ENCODE data around the gene CRIP3. TPM values are rescaled to one million over a fixed set of nuclear protein-coding genes. Genes with fewer than 3 reads are reported as not detected.

Gene CRIP3
- total RNA-seq, 4 donors from 2014 or later: 1.5 to 2.7 TPM; not detected in 2

GRCh38 chr6:43297644-43298564 is 10.7 kb downstream of the CRIP3 start, which contains the start of gene SLC22A7:
Gene SLC22A7 (plus strand): TSS chr6:43298260. CDS start chr6:43298359, 99 bp downstream.
- no peak within 1 kb of the TSS for H3K4me3 ChIP-seq
- no peaks in the 10 kb centered on the region for H3K27me3 ChIP-seq
- H3K9me3 ChIP-seq: no peaks in the 10 kb centered on the region
- DNase-seq: no peak
- no peaks in the 10 kb centered on the region for H3K4me1 ChIP-seq
- H3K27ac ChIP-seq: no peak within 1 kb of the TSS
- intact Hi-C loops (cut with DNase I; ENCODE audit: low total_unique reads): no loop called here
- no peaks in the 10 kb centered on the region for H3K36me3 ChIP-seq
- TF ChIP-seq CTCF (IDR thresholded peaks at IDR 0.05) (no peak), POLR2A (IDR thresholded peaks at IDR 0.05) (no peak)

GRCh38 chr6:43296780-43297497 is 11.7 kb downstream of the CRIP3 start:
- no peak overlapping the region for H3K27ac ChIP-seq
- H3K9me3 ChIP-seq: no peaks in the 10 kb centered on the region

GRCh38 chr6:43295456-43295855 is 13.2 kb downstream of the CRIP3 start:
- DNase-seq: no peak
- H3K4me3 ChIP-seq: no peak overlapping the region
- intact Hi-C loops (cut with DNase I; ENCODE audit: low total_unique reads): no loop called here
- TF ChIP-seq POLR2A (IDR thresholded peaks at IDR 0.05) (no peak), CTCF (IDR thresholded peaks at IDR 0.05) (no peak)
- no peak overlapping the region for H3K27ac ChIP-seq
- H3K4me1 ChIP-seq: no peaks in the 10 kb centered on the region
- H3K9me3 ChIP-seq: no peaks in the 10 kb centered on the region
- no peaks in the 10 kb centered on the region for H3K27me3 ChIP-seq
- no peaks in the 10 kb centered on the region for H3K36me3 ChIP-seq

More at GRCh38 chr6:43296780-43297497, 11.7 kb downstream of the CRIP3 start:
- Histone ChIP-seq H3K36me3 (no peaks in the 10 kb centered on the region), H3K4me1 (no peaks in the 10 kb centered on the region), H3K4me3 (no peak overlapping the region), H3K27me3 (no peaks in the 10 kb centered on the region)
- TF ChIP-seq CTCF (IDR thresholded peaks at IDR 0.05): no peak
- no peak for TF ChIP-seq POLR2A (IDR thresholded peaks at IDR 0.05)
- no peak for DNase-seq
- intact Hi-C loops (cut with DNase I; ENCODE audit: low total_unique reads): no loop called here

GRCh38 chr6:43294536-43294935 is 14.1 kb downstream of the CRIP3 start:
- Histone ChIP-seq H3K4me3 (no peak overlapping the region), H3K27ac (no peak overlapping the region), H3K36me3 (no peaks in the 10 kb centered on the region), H3K4me1 (no peaks in the 10 kb centered on the region), H3K27me3 (no peaks in the 10 kb centered on the region), H3K9me3 (no peaks in the 10 kb centered on the region)
- intact Hi-C loops (cut with DNase I; ENCODE audit: low total_unique reads): no loop called here
- no peak for DNase-seq
- TF ChIP-seq POLR2A (IDR thresholded peaks at IDR 0.05) (no peak), CTCF (IDR thresholded peaks at IDR 0.05) (no peak)

GRCh38 chr6:43293698-43294097 is 14.9 kb downstream of the CRIP3 start:
- TF ChIP-seq POLR2A (IDR thresholded peaks at IDR 0.05) (no peak), CTCF (IDR thresholded peaks at IDR 0.05) (no peak)
- no peaks in the 10 kb centered on the region for H3K4me1 ChIP-seq
- H3K27ac ChIP-seq: no peak overlapping the region
- no peak for DNase-seq
- intact Hi-C loops (cut with DNase I; ENCODE audit: low total_unique reads): no loop called here
- no peak overlapping the region for H3K4me3 ChIP-seq
- no peaks in the 10 kb centered on the region for H3K36me3 ChIP-seq
- H3K27me3 ChIP-seq: no peaks in the 10 kb centered on the region
- H3K9me3 ChIP-seq: no peaks in the 10 kb centered on the region

Data from uterus (tissue), 4 donors.